Adrenal gland (tissue), 5 donors: ENCODE measurements around the gene RGL1.

Experiments used
- CTCF ChIP-seq, 6 experiments: fragments of 450-650 bp in 4 of 6; fragments of 200-600 bp in 2 of 6; sonication (generic) in 1 of 6; IDR thresholded peaks; 1 replicate in 5 of 6; 2 replicates in 1 of 6; pipeline versions ENCODE4 v1.5.1 to v1.8.0; 2016 to 2021; ENCODE audit warnings: antibody characterized with exemption in 6 of 6, mild to moderate bottlenecking in 2 of 6, moderate library complexity in 1 of 6
- POLR2A ChIP-seq, 2 donors: fragments of 450-650 bp; IDR thresholded peaks; one replicate each; pipeline ENCODE4 v1.6.1; 2017; ENCODE audit warnings: antibody characterized with exemption in 2 of 2, mild to moderate bottlenecking in 2 of 2, moderate library complexity in 1 of 2
- donor health status: DM: no; HTN: no; CAD: no.

- no peak for TF ChIP-seq CTCF (IDR thresholded peaks at IDR 0.05)
- TF ChIP-seq POLR2A (IDR thresholded peaks at IDR 0.05), result no peak
Observed at GRCh38 chr1:183879966-183880365, 75.0 kb downstream of the RGL1 start.
